Suprapubic skin (tissue), 4 donors: ENCODE measurements around the gene MEX3A.

Experiments
- CTCF ChIP-seq, 2 donors: fragments of 200-600 bp in 1 of 2; fragments of 450-650 bp in 1 of 2; sonication (generic) in 1 of 2; IDR thresholded peaks; one replicate each; pipeline ENCODE4 v1.5.1; 2016 to 2019; ENCODE audit warnings: antibody characterized with exemption in 2 of 2, mild to moderate bottlenecking in 1 of 2, moderate library complexity in 1 of 2
- EP300 ChIP-seq: sonication (generic); formaldehyde crosslinking; IDR thresholded peaks from one replicate; pipeline ENCODE4 v1.6.1; 2017; ENCODE audit warnings: antibody characterized with exemption
- POLR2A ChIP-seq, 2 donors: fragments of 450-650 bp; IDR thresholded peaks; one replicate each; pipeline ENCODE4 v1.6.1; 2017; ENCODE audit warnings: antibody characterized with exemption in 2 of 2, mild to moderate bottlenecking in 2 of 2, moderate library complexity in 2 of 2
- POLR2AphosphoS5 ChIP-seq, 3 donors: sonication (generic); formaldehyde crosslinking; IDR thresholded peaks; one replicate each; pipeline ENCODE4 v1.6.1; 2017; ENCODE audit warnings: antibody characterized with exemption in 3 of 3

- TF ChIP-seq POLR2A (IDR thresholded peaks at IDR 0.05) (no peak), CTCF (IDR thresholded peaks at IDR 0.05) (no peak), POLR2AphosphoS5 (IDR thresholded peaks at IDR 0.05) (no peak), EP300 (no peak)
Measured at GRCh38 chr1:156080863-156081179, 1.4 kb downstream of the MEX3A start.
